Keratinocyte (primary cell): Measurements from ENCODE around the gene EVL.

Source experiments
- EZH2 ChIP-seq: IDR thresholded peaks from one replicate; pipeline ENCODE4 v1.6.1; 2012; ENCODE audit warnings: inconsistent platforms, mild to moderate bottlenecking, low read length, moderate library complexity
- TF ChIP-seq, protein P1 (sequence below), 3 experiments: IDR thresholded peaks in 1 of 3; conservative IDR thresholded peaks in 1 of 3; optimal IDR thresholded peaks in 1 of 3; 2 replicates in 2 of 3; 3 replicates in 1 of 3; pipeline versions ENCODE3 to v1.5.1; 2011; ENCODE audit warnings: low read length in 3 of 3, mild to moderate bottlenecking in 3 of 3, moderate library complexity in 2 of 3, control low read depth in 1 of 3, inconsistent platforms in 1 of 3; ENCODE audit not compliant: insufficient read depth in 2 of 3; ENCODE audit errors: extremely low read depth in 1 of 3

GRCh38 chr14:100147691-100148464, 82.7 kb downstream of the EVL start:
- TF ChIP-seq, protein P1, sequence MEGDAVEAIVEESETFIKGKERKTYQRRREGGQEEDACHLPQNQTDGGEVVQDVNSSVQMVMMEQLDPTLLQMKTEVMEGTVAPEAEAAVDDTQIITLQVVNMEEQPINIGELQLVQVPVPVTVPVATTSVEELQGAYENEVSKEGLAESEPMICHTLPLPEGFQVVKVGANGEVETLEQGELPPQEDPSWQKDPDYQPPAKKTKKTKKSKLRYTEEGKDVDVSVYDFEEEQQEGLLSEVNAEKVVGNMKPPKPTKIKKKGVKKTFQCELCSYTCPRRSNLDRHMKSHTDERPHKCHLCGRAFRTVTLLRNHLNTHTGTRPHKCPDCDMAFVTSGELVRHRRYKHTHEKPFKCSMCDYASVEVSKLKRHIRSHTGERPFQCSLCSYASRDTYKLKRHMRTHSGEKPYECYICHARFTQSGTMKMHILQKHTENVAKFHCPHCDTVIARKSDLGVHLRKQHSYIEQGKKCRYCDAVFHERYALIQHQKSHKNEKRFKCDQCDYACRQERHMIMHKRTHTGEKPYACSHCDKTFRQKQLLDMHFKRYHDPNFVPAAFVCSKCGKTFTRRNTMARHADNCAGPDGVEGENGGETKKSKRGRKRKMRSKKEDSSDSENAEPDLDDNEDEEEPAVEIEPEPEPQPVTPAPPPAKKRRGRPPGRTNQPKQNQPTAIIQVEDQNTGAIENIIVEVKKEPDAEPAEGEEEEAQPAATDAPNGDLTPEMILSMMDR (optimal IDR thresholded peaks at IDR 0.05 in 1 of 3, IDR thresholded peaks at IDR 0.05 in 1 of 3, conservative IDR thresholded peaks at IDR 0.05 in 1 of 3; ENCODE audit: extremely low read depth in 1 of 3, insufficient read depth in 2 of 3, low read length in 3 of 3): no peak
- TF ChIP-seq EZH2: peak; percentile 44
